ENCODE results near the gene MARVELD2. TPM values are rescaled to one million over a fixed set of nuclear protein-coding genes. Genes with fewer than 3 reads are reported as not detected.
"Not testable (repeated sequence)": the region's sequence is repeated elsewhere in the genome, so short reads cannot be mapped to it uniquely, and the experiment has no call there.

MARVELD2 gene
- total RNA-seq, 1 donor from 2014 or later, result 6.5 TPM

DNA sequence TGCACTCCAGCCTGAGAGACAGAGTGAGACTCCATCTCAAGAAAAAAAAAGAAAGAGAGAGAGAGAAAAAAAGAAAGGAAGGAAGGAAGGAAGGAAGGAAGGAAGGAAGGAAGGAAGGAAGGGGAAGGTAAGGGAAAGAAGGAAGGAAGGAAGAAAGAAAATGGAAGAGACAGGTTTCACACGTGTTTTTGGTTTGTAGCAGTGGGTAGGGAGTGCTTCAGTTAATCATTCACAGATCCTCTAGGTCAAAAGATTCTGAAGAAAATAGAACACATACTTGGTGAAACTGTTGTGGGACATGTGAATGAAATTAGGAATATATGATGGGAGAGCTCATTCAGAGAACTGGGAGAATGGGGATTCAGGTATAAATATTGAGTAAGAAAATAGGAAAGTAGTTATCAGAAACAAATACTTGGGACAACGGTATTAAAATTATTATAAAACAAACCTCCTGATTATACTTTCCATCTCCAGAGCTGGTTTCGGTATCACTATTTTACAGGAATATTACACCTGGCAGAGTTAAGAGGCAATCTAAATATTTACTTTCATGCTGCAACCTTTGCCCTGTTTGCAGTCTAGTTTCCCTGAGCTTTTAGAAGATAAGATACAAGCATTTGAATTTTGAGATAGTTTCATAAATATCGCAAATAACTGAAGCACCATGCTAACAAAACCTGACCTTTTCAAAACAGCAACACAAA, 37.2 kb downstream of the MARVELD2 start:
- TF ChIP-seq, protein P1, sequence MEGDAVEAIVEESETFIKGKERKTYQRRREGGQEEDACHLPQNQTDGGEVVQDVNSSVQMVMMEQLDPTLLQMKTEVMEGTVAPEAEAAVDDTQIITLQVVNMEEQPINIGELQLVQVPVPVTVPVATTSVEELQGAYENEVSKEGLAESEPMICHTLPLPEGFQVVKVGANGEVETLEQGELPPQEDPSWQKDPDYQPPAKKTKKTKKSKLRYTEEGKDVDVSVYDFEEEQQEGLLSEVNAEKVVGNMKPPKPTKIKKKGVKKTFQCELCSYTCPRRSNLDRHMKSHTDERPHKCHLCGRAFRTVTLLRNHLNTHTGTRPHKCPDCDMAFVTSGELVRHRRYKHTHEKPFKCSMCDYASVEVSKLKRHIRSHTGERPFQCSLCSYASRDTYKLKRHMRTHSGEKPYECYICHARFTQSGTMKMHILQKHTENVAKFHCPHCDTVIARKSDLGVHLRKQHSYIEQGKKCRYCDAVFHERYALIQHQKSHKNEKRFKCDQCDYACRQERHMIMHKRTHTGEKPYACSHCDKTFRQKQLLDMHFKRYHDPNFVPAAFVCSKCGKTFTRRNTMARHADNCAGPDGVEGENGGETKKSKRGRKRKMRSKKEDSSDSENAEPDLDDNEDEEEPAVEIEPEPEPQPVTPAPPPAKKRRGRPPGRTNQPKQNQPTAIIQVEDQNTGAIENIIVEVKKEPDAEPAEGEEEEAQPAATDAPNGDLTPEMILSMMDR (IDR thresholded peaks at IDR 0.05; ENCODE audit: unreplicated experiment), result no peak
- no peak for DNase-seq (ENCODE audit: low spot score)
- H3K36me3 Mint-ChIP-seq (ENCODE audit: low read depth, unreplicated experiment), result no peaks in the 10 kb centered on the region
- no peaks in the 10 kb centered on the region for H3K9me3 Mint-ChIP-seq (ENCODE audit: unreplicated experiment)
- peaks cover 2% of the 10 kb centered on the region for H3K27me3 Mint-ChIP-seq (ENCODE audit: unreplicated experiment)
- peaks cover 4% of the 10 kb centered on the region for H3K4me1 Mint-ChIP-seq (ENCODE audit: unreplicated experiment)
- no peak overlapping the region for H3K4me3 Mint-ChIP-seq (ENCODE audit: unreplicated experiment)
- no peak overlapping the region for H3K27ac Mint-ChIP-seq (ENCODE audit: unreplicated experiment)

DNA sequence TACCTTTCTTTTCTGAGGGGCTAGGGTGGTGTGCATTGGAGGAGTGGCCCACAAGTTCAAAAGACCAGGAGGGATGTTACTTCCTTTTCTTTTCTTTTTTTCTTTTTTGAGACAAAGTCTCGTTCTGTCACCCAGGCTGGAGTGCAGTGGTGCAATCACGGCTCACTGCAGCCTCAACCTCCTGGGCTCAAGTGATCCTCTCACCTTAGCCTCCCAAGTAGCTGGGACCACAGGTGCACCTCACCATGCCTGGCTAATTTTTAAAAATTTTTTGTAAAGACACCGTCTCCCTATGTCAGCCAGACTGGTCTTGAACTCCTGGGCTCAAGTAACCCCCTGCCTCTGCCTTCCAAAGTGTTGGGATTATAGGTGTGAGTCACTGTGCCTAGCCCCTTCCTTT, 38.6 kb downstream of the MARVELD2 start:
- not testable (repeated sequence) for H3K36me3 Mint-ChIP-seq (ENCODE audit: low read depth, unreplicated experiment); H3K27me3 Mint-ChIP-seq (ENCODE audit: unreplicated experiment); DNase-seq (ENCODE audit: low spot score); H3K4me1 Mint-ChIP-seq (ENCODE audit: unreplicated experiment); H3K4me3 Mint-ChIP-seq (ENCODE audit: unreplicated experiment); H3K9me3 Mint-ChIP-seq (ENCODE audit: unreplicated experiment); H3K27ac Mint-ChIP-seq (ENCODE audit: unreplicated experiment)

DNA sequence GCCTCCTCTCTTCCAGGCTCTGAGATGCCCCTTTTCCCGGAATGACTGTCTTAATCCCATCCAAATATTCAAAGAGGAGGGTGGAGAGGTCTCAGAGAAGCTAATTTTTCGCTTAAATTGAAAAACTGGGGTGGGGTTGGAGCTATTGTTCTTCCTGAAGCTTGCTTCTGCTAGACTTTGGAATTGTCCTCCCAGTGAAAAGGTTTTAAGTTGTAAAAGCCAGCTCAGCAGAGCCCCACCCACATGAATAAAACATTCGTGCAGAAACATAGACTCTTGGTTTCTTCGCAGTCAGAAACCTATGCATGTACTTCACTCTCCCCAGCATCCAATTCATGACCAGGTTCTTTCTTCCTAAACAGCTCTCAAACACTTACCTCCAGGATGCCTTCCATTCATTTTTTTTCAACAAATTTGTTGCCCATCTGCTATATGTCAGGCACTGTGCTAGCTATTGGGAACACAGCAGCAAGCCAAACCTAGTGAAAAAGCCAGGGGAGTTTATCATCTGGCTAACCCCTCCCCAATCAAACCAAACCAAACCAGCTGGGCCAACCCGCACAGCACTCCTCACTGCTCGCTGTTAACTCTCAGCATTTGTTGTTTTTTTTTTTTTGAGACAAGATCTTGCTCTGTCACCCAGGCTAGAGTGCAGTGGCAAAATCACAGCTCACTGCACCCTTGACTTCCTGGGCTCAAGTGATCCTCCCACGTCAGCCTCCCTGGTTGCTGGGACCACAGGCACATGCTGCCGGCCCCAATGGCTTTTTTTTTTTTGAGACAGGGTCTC, 39.7 kb downstream of the MARVELD2 start:
- H3K4me3 Mint-ChIP-seq (ENCODE audit: unreplicated experiment), result no peak overlapping the region
- no peak overlapping the region for H3K27ac Mint-ChIP-seq (ENCODE audit: unreplicated experiment)

DNA sequence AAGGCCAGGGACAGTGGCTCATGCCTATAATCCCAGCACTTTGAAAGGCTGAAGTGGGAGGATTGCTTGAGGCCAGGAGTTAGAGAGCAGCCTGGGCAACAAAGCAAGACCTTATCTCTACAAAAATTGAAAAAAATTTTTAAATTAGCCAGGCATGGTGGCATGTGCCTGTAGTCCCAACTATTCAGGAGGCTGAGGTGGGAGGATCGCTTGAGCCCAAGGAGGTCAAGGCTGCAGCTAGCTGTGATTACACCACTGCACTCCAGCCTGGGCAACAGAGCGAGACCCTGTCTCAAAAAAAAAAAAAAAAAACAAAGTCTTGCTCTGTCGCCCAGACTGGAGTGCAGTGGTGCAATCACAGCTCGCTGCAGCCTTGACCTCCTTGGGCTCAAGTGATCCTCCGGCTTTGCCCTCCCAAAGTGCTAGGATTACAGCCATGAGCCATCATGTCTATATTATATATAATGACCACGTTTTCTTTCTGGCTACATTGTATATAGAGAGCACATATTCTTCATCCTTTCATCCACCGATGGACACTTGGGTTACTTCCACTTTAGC, 40.6 kb downstream of the MARVELD2 start:
- H3K27ac Mint-ChIP-seq (ENCODE audit: unreplicated experiment); H3K4me1 Mint-ChIP-seq (ENCODE audit: unreplicated experiment); DNase-seq (ENCODE audit: low spot score); H3K36me3 Mint-ChIP-seq (ENCODE audit: low read depth, unreplicated experiment); H3K9me3 Mint-ChIP-seq (ENCODE audit: unreplicated experiment); H3K4me3 Mint-ChIP-seq (ENCODE audit: unreplicated experiment); H3K27me3 Mint-ChIP-seq (ENCODE audit: unreplicated experiment): not testable (repeated sequence)

More for the DNA sequence above, 39.7 kb downstream of the MARVELD2 start:
- Mint-ChIP-seq H3K27me3 (ENCODE audit: unreplicated experiment) (peaks cover 2% of the 10 kb centered on the region), H3K9me3 (ENCODE audit: unreplicated experiment) (no peaks in the 10 kb centered on the region), H3K4me1 (ENCODE audit: unreplicated experiment) (peaks cover 4% of the 10 kb centered on the region), H3K36me3 (ENCODE audit: low read depth, unreplicated experiment) (no peaks in the 10 kb centered on the region)
- TF ChIP-seq, protein P1 (IDR thresholded peaks at IDR 0.05; ENCODE audit: unreplicated experiment), result no peak
- no peak for DNase-seq (ENCODE audit: low spot score)

DNA sequence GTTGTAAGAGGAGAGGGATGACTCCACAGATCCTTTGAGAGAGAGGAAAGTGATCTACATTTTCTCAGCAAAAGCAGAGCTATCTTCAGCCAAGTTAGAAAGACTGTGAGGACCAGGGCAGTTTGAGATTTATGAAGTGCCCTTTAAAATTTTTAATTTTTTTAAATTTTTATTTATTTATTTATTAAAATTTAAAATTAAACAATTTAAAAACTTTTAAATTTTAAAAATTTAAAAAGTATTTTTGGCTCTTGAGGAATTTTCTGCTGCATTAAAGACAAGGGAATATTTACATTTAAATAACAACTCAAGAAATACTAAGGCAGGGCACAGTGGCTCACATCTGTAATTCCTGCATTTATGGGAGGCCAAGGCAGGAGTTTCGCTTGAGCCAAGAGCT, 47.3 kb downstream of the MARVELD2 start:
- Mint-ChIP-seq H3K27ac (ENCODE audit: unreplicated experiment) (no peak overlapping the region), H3K27me3 (ENCODE audit: unreplicated experiment) (no peaks in the 10 kb centered on the region), H3K36me3 (ENCODE audit: low read depth, unreplicated experiment) (no peaks in the 10 kb centered on the region), H3K4me1 (ENCODE audit: unreplicated experiment) (no peaks in the 10 kb centered on the region), H3K9me3 (ENCODE audit: unreplicated experiment) (no peaks in the 10 kb centered on the region), H3K4me3 (ENCODE audit: unreplicated experiment) (no peak overlapping the region)
- TF ChIP-seq, protein P1 (IDR thresholded peaks at IDR 0.05; ENCODE audit: unreplicated experiment), result no peak
- DNase-seq (ENCODE audit: low spot score), result no peak

DNA sequence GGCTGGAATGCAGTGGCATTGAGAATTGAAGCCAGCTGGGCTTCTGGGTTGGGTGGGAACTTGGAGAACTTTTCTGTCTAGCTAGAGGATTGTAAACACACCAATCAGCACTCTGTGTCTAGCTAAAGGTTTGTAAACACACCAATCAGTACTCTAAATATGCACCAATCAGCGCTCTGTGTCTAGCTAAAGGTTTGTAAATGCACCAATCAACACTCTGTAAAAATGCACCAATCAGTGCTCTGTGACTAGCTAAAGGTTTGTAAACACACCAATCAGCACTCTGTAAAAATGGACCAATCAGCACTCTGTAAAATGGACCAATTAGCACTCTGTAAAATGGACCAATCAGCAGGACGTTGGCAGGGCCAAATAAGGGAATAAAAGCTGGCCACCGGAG, 51.5 kb downstream of the MARVELD2 start:
- not testable (repeated sequence) for H3K27ac Mint-ChIP-seq (ENCODE audit: unreplicated experiment); H3K36me3 Mint-ChIP-seq (ENCODE audit: low read depth, unreplicated experiment); H3K4me3 Mint-ChIP-seq (ENCODE audit: unreplicated experiment); H3K9me3 Mint-ChIP-seq (ENCODE audit: unreplicated experiment); DNase-seq (ENCODE audit: low spot score); H3K27me3 Mint-ChIP-seq (ENCODE audit: unreplicated experiment)
- H3K4me1 Mint-ChIP-seq (ENCODE audit: unreplicated experiment), result peaks cover 12% of the 10 kb centered on the region

All from endothelial cell (in vitro differentiated cells).